HEK293 (cell line): ENCODE measurements around the gene ZBTB20.

Experiments
- CTCF ChIA-PET: fragments of 350-600 bp; formaldehyde crosslinking; extraction: SDS; loops from one replicate; lab custom pipeline; 2021; ENCODE audit warnings: antibody characterized with exemption; lab: Yijun Ruan, JAX
- POLR2A ChIA-PET: fragments of 300-600 bp; formaldehyde crosslinking; extraction: SDS; loops from one replicate; lab custom pipeline; 2020; ENCODE audit warnings: antibody characterized with exemption, inconsistent platforms; lab: Yijun Ruan, JAX
- H3K27ac ChIP-seq: fragments of 200-500 bp; sonication (Bioruptor generic); 2 replicates; pipeline ENCODE4 v1.5.1; 2014; ENCODE audit warnings: low read depth, low read length, control low read depth, inconsistent platforms; ENCODE audit errors: extremely low read depth
- H3K36me3 ChIP-seq, 2 experiments: fragments of 200-500 bp in 1 of 2; sonication (Bioruptor generic) in 1 of 2; 1 replicate in 1 of 2; 2 replicates in 1 of 2; pipeline ENCODE4 v1.5.1; 2014 to 2017; ENCODE audit warnings: inconsistent platforms in 2 of 2, low read length in 2 of 2; ENCODE audit not compliant: control insufficient read depth in 2 of 2, insufficient read depth in 1 of 2
- H3K4me1 ChIP-seq: fragments of 200-500 bp; sonication (Bioruptor generic); 2 replicates; pipeline ENCODE4 v1.5.1; 2014; ENCODE audit warnings: mild to moderate bottlenecking, low read length, inconsistent platforms; ENCODE audit not compliant: control insufficient read depth, insufficient read depth
- H3K4me3 ChIP-seq: 2 replicates; pipeline ENCODE4 v1.5.1; 2011; ENCODE audit warnings: low read depth, mild to moderate bottlenecking, control low read depth, low read length, moderate library complexity
- H3K9me3 ChIP-seq: fragments of 200-500 bp; sonication (Bioruptor generic); 2 replicates; pipeline ENCODE4 v1.5.1; 2014; ENCODE audit warnings: low read depth, low read length, inconsistent platforms; ENCODE audit not compliant: control insufficient read depth, insufficient read depth
- EGR2 ChIP-seq: fragments of 450-650 bp; formaldehyde crosslinking; IDR thresholded peaks from 2 replicates; pipeline ENCODE4 v1.5.1; 2016; ENCODE audit warnings: low read depth, missing biosample characterization, missing genetic modification characterization
- SP2 ChIP-seq: fragments of 450-650 bp; formaldehyde crosslinking; IDR thresholded peaks from 2 replicates; pipeline ENCODE4 v1.5.1; 2016; ENCODE audit warnings: missing biosample characterization, missing genetic modification characterization
- ZBTB1 ChIP-seq: fragments of 450-650 bp; formaldehyde crosslinking; IDR thresholded peaks from 2 replicates; pipeline ENCODE4 v1.5.1; 2016; ENCODE audit warnings: missing biosample characterization, missing genetic modification characterization
- ZBTB20 ChIP-seq: fragments of 450-650 bp; formaldehyde crosslinking; IDR thresholded peaks from 2 replicates; pipeline ENCODE4 v1.5.1; 2016; ENCODE audit warnings: missing biosample characterization, missing genetic modification characterization
- ZBTB48 ChIP-seq: fragments of 450-650 bp; formaldehyde crosslinking; IDR thresholded peaks from 2 replicates; pipeline ENCODE4 v1.5.1; 2016; ENCODE audit warnings: missing biosample characterization, missing genetic modification characterization
- ZFP69B ChIP-seq: fragments of 450-650 bp; formaldehyde crosslinking; IDR thresholded peaks from 2 replicates; pipeline ENCODE4 v1.5.1; 2016; ENCODE audit warnings: missing biosample characterization, missing genetic modification characterization
- ZNF2 ChIP-seq: fragments of 450-650 bp; formaldehyde crosslinking; IDR thresholded peaks from 2 replicates; pipeline ENCODE4 v1.5.1; 2016; ENCODE audit warnings: missing biosample characterization, missing genetic modification characterization
- ZNF423 ChIP-seq: fragments of 450-650 bp; formaldehyde crosslinking; IDR thresholded peaks from 2 replicates; pipeline ENCODE4 v1.5.1; 2016; ENCODE audit warnings: missing biosample characterization, missing genetic modification characterization
- ZNF555 ChIP-seq: fragments of 450-650 bp; formaldehyde crosslinking; conservative IDR thresholded peaks from 2 replicates; pipeline ENCODE4 v1.5.1; 2017; ENCODE audit warnings: missing biosample characterization, mild to moderate bottlenecking, missing genetic modification characterization, inconsistent platforms
- ZNF558 ChIP-seq: fragments of 450-650 bp; formaldehyde crosslinking; IDR thresholded peaks from 2 replicates; pipeline ENCODE4 v1.5.1; 2016; ENCODE audit warnings: missing biosample characterization, missing genetic modification characterization
- ZNF600 ChIP-seq: fragments of 450-650 bp; formaldehyde crosslinking; IDR thresholded peaks from 2 replicates; pipeline ENCODE4 v1.5.1; 2016; ENCODE audit warnings: missing biosample characterization, missing genetic modification characterization
- ZNF660 ChIP-seq: fragments of 450-650 bp; IDR thresholded peaks from 2 replicates; pipeline ENCODE4 v1.5.1; 2018; ENCODE audit warnings: missing biosample characterization, mild to moderate bottlenecking, missing genetic modification characterization
- ZNF76 ChIP-seq: fragments of 450-650 bp; formaldehyde crosslinking; IDR thresholded peaks from 2 replicates; pipeline ENCODE4; 2016; ENCODE audit warnings: low read depth, missing biosample characterization, missing genetic modification characterization, borderline replicate concordance
- TF ChIP-seq, protein P1 (sequence below): fragments of 450-650 bp; formaldehyde crosslinking; IDR thresholded peaks from 2 replicates; pipeline ENCODE4 v1.5.1; 2016; ENCODE audit warnings: missing biosample characterization, missing genetic modification characterization
- TF ChIP-seq, protein P2 (sequence below): fragments of 450-650 bp; formaldehyde crosslinking; IDR thresholded peaks from 2 replicates; pipeline ENCODE4 v1.5.1; 2016; ENCODE audit warnings: missing biosample characterization, missing genetic modification characterization
- TF ChIP-seq, protein P3 (sequence below): fragments of 450-650 bp; formaldehyde crosslinking; IDR thresholded peaks from 2 replicates; pipeline ENCODE4 v1.5.1; 2016; ENCODE audit warnings: missing biosample characterization, missing genetic modification characterization
- TF ChIP-seq, protein P4 (sequence below): fragments of 450-650 bp; formaldehyde crosslinking; conservative IDR thresholded peaks from 2 replicates; pipeline ENCODE4 v1.5.1; 2016; ENCODE audit warnings: low read depth, missing biosample characterization, missing genetic modification characterization
- TF ChIP-seq, protein P5 (sequence below): fragments of 450-650 bp; formaldehyde crosslinking; IDR thresholded peaks from 2 replicates; pipeline ENCODE4 v1.5.1; 2017; ENCODE audit warnings: missing biosample characterization, missing genetic modification characterization
- TF ChIP-seq, protein P6 (sequence below): fragments of 450-650 bp; formaldehyde crosslinking; IDR thresholded peaks from 2 replicates; pipeline ENCODE4 v1.5.1; 2016; ENCODE audit warnings: missing biosample characterization, missing genetic modification characterization

Gene ZBTB20

DNA sequence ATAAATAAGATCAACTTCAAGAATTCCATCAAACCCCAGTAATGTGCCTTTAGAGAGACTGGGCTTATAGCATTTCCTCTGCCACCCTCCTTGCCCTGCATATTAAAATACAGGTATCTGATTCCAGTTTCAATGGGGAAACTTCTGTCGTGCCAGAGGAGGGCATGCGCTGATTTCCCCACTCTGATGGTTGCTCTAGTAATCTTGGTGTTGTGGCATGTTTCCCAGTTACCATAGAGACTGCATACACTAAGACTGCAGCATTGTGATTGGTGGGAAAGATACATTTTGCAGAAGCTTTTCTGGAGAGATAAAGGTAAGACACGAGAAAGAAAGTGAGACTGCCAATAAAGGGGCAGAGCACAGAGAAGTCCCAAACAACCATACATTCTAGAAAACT, 627.7 kb downstream of the ZBTB20 start (continued):
- TF ChIP-seq, protein P1, sequence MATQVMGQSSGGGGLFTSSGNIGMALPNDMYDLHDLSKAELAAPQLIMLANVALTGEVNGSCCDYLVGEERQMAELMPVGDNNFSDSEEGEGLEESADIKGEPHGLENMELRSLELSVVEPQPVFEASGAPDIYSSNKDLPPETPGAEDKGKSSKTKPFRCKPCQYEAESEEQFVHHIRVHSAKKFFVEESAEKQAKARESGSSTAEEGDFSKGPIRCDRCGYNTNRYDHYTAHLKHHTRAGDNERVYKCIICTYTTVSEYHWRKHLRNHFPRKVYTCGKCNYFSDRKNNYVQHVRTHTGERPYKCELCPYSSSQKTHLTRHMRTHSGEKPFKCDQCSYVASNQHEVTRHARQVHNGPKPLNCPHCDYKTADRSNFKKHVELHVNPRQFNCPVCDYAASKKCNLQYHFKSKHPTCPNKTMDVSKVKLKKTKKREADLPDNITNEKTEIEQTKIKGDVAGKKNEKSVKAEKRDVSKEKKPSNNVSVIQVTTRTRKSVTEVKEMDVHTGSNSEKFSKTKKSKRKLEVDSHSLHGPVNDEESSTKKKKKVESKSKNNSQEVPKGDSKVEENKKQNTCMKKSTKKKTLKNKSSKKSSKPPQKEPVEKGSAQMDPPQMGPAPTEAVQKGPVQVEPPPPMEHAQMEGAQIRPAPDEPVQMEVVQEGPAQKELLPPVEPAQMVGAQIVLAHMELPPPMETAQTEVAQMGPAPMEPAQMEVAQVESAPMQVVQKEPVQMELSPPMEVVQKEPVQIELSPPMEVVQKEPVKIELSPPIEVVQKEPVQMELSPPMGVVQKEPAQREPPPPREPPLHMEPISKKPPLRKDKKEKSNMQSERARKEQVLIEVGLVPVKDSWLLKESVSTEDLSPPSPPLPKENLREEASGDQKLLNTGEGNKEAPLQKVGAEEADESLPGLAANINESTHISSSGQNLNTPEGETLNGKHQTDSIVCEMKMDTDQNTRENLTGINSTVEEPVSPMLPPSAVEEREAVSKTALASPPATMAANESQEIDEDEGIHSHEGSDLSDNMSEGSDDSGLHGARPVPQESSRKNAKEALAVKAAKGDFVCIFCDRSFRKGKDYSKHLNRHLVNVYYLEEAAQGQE = no peak
- TF ChIP-seq ZNF600 (tag by site-specific recombination) = no peak
- no peak for TF ChIP-seq ZBTB20 (tag by site-specific recombination)
- TF ChIP-seq ZNF660 (tag by site-specific recombination) = no peak
- no peak for TF ChIP-seq SP2 (tag by site-specific recombination)
- no peak for TF ChIP-seq ZNF423 (tag by site-specific recombination)
- TF ChIP-seq ZNF76 (tag by site-specific recombination) = no peak

DNA sequence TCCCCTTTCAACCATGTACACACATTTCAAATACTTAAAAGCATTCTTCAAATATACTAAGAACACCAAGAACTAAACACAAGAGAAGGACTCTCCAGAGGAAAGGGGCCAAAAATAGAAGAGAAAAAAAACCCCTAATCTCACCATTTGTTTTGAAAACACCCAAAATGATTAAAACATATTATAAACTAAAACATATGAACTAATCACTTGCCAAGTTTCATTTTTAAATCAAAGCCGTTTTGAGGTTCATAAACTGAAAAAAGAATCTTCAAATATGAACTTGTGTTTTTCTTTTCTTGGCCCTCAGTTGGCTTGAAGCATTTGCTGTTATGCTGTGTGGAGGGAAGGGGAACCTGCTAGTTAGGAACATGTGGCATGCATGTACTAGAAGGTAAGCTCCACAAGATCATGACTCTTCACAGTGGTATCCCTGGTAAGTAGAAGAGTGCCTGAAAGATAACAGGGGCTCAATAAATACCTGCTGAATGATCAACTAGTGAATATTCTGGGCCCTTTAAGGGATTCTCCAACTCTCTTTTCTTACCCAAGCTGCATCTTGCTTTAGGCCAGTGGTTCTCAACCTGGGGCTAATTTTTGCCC, 628.8 kb downstream of the ZBTB20 start:
- CTCF ChIA-PET = interaction anchor here (0.6 kb wide), 1 partner anchor 100 kb away, joined by 4 read pairs; no protein-coding TSS in a partner anchor
- Histone ChIP-seq H3K4me1 (no peaks in the 10 kb centered on the region), H3K4me3 (no peak overlapping the region), H3K36me3 (no peaks in the 10 kb centered on the region), H3K27ac (no peak overlapping the region), H3K9me3 (no peaks in the 10 kb centered on the region)
- POLR2A ChIA-PET = no interaction called here
- TF ChIP-seq ZFP69B (tag by site-specific recombination) = no peak
- TF ChIP-seq, protein P2, sequence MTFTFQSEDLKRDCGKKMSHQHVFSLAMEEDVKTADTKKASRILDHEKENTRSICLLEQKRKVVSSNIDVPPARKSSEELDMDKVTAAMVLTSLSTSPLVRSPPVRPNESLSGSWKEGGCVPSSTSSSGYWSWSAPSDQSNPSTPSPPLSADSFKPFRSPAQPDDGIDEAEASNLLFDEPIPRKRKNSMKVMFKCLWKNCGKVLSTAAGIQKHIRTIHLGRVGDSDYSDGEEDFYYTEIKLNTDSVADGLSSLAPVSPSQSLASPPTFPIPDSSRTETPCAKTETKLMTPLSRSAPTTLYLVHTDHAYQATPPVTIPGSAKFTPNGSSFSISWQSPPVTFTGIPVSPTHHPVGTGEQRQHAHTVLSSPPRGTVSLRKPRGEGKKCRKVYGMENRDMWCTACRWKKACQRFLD = no peak
- TF ChIP-seq, protein P3, sequence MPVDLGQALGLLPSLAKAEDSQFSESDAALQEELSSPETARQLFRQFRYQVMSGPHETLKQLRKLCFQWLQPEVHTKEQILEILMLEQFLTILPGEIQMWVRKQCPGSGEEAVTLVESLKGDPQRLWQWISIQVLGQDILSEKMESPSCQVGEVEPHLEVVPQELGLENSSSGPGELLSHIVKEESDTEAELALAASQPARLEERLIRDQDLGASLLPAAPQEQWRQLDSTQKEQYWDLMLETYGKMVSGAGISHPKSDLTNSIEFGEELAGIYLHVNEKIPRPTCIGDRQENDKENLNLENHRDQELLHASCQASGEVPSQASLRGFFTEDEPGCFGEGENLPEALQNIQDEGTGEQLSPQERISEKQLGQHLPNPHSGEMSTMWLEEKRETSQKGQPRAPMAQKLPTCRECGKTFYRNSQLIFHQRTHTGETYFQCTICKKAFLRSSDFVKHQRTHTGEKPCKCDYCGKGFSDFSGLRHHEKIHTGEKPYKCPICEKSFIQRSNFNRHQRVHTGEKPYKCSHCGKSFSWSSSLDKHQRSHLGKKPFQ (tag by site-specific recombination) = no peak
- TF ChIP-seq ZBTB48 (tag by site-specific recombination) = no peak
- TF ChIP-seq, protein P4, sequence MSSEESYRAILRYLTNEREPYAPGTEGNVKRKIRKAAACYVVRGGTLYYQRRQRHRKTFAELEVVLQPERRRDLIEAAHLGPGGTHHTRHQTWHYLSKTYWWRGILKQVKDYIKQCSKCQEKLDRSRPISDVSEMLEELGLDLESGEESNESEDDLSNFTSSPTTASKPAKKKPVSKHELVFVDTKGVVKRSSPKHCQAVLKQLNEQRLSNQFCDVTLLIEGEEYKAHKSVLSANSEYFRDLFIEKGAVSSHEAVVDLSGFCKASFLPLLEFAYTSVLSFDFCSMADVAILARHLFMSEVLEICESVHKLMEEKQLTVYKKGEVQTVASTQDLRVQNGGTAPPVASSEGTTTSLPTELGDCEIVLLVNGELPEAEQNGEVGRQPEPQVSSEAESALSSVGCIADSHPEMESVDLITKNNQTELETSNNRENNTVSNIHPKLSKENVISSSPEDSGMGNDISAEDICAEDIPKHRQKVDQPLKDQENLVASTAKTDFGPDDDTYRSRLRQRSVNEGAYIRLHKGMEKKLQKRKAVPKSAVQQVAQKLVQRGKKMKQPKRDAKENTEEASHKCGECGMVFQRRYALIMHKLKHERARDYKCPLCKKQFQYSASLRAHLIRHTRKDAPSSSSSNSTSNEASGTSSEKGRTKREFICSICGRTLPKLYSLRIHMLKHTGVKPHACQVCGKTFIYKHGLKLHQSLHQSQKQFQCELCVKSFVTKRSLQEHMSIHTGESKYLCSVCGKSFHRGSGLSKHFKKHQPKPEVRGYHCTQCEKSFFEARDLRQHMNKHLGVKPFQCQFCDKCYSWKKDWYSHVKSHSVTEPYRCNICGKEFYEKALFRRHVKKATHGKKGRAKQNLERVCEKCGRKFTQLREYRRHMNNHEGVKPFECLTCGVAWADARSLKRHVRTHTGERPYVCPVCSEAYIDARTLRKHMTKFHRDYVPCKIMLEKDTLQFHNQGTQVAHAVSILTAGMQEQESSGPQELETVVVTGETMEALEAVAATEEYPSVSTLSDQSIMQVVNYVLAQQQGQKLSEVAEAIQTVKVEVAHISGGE (tag by site-specific recombination) = no peak
- TF ChIP-seq ZNF558 = no peak
- no peak for TF ChIP-seq ZNF555 (tag by site-specific recombination)
- TF ChIP-seq EGR2 = no peak
- TF ChIP-seq, protein P5, sequence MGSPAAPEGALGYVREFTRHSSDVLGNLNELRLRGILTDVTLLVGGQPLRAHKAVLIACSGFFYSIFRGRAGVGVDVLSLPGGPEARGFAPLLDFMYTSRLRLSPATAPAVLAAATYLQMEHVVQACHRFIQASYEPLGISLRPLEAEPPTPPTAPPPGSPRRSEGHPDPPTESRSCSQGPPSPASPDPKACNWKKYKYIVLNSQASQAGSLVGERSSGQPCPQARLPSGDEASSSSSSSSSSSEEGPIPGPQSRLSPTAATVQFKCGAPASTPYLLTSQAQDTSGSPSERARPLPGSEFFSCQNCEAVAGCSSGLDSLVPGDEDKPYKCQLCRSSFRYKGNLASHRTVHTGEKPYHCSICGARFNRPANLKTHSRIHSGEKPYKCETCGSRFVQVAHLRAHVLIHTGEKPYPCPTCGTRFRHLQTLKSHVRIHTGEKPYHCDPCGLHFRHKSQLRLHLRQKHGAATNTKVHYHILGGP (tag by site-specific recombination) = no peak
- TF ChIP-seq ZNF2 (tag by site-specific recombination) = no peak
- TF ChIP-seq, protein P6, sequence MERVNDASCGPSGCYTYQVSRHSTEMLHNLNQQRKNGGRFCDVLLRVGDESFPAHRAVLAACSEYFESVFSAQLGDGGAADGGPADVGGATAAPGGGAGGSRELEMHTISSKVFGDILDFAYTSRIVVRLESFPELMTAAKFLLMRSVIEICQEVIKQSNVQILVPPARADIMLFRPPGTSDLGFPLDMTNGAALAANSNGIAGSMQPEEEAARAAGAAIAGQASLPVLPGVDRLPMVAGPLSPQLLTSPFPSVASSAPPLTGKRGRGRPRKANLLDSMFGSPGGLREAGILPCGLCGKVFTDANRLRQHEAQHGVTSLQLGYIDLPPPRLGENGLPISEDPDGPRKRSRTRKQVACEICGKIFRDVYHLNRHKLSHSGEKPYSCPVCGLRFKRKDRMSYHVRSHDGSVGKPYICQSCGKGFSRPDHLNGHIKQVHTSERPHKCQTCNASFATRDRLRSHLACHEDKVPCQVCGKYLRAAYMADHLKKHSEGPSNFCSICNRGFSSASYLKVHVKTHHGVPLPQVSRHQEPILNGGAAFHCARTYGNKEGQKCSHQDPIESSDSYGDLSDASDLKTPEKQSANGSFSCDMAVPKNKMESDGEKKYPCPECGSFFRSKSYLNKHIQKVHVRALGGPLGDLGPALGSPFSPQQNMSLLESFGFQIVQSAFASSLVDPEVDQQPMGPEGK (tag by site-specific recombination) = no peak
- TF ChIP-seq ZBTB1 = no peak
